Measurements from ENCODE around the gene MSI2. TPM values are rescaled to one million over a fixed set of nuclear protein-coding genes. Genes with fewer than 3 reads are reported as not detected.
A peak's percentile ranks its signal among the peaks of the same experiment; 100 is the strongest.

Gene MSI2
- total RNA-seq, 2 donors from 2014 or later: 30.1 to 41.1 TPM

DNA sequence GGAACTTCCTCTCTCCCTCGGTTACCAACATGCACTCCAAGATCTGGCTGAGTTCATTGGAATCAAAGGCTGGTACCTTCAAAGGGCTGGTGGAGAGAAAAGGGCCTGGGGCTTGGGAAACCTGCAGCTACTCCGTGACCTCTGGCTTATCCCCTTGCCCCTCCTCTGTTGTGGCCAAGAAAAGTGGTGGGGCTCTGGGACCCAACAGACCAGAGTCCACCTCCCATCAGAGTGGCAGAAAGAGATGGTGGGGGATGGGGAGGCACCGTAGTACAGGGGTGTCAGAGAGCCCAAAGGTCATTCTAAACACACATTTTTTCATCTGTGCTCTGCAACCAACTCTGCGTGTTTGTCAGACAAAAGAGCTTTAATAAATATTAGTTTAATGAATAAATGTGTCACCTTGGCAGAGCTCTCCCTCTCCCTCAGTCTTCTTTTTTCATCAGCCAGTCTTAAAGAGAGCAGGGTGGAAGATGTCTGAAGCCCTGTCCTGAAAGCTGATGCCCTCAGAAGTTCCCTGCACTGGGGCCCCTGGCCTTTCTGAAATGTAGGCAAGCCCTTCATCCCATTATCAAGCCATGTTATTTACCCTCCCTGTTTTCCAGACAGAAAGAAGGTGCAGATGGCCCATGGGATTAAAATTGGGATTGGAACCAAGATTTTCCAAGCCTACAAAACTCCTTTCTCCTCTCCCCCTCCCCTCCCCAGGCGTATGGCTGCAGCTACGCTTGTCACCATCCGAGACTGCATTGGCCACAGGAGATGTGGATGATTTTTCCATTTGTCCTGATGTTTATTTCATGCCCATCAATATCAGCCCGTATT is 261.5 kb downstream of the MSI2 start:
- Histone ChIP-seq H3K36me3 (no peaks in the 10 kb centered on the region), H3K27ac (peak overlapping the region; percentile 35 to 69), H3K9me3 (no peaks in the 10 kb centered on the region), H3K27me3 (no peaks in the 10 kb centered on the region), H3K4me3 (no peak overlapping the region), H3K4me1 (peaks cover 0 to 45% of the 10 kb centered on the region in 2 donors)
- TF ChIP-seq, protein P1, sequence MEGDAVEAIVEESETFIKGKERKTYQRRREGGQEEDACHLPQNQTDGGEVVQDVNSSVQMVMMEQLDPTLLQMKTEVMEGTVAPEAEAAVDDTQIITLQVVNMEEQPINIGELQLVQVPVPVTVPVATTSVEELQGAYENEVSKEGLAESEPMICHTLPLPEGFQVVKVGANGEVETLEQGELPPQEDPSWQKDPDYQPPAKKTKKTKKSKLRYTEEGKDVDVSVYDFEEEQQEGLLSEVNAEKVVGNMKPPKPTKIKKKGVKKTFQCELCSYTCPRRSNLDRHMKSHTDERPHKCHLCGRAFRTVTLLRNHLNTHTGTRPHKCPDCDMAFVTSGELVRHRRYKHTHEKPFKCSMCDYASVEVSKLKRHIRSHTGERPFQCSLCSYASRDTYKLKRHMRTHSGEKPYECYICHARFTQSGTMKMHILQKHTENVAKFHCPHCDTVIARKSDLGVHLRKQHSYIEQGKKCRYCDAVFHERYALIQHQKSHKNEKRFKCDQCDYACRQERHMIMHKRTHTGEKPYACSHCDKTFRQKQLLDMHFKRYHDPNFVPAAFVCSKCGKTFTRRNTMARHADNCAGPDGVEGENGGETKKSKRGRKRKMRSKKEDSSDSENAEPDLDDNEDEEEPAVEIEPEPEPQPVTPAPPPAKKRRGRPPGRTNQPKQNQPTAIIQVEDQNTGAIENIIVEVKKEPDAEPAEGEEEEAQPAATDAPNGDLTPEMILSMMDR (IDR thresholded peaks at IDR 0.05): no peak
- DNase-seq (ENCODE audit: low spot score): no peak

DNA sequence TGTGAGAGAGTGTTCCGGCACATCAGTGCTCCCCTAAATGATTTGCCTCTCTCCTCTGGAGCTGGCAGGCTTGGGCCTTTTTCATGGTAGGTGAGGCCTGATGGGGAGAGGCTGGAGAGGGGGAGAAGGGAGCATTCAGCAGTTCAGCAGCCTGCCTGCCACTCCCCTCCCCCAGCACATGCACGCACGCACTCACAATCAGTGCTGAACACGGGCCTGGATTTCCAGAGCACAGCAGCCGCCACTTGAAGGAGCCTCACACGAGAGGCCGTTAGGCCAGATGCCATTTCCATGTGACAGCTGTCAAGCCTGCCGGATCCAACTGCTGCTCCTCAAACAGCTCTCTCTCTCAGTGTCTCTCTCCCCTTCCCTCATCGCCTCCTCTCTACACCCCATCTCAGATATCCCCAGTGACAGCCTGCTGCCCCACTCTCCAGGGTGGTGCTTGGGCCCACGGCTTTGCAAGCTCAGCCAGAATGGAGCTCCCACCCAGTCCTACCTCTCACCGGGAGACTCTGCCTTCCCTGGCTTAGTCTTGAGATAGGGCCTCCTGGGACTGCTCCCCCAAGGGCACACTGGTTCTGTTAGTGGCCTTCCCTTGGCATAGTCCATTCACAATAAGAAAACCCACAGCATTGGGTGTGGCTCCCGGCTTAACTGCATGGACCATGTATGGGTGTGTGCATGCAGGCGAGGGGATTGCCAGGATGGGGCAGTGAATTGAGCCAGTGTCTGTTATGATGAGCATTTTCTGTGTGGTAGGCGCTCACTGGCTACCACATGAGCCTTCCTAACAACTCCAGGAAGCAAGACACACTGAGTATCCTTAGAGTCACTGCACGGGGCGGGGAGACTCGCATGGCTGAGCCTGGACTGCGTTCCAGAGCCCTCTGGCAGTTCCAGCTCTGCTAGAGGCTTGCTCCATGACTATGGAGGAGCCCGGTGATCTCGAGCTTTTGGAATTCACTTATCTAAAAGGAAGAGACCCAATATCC is 262.6 kb downstream of the MSI2 start:
- H3K9me3 ChIP-seq: no peaks in the 10 kb centered on the region
- no peak overlapping the region for H3K4me3 ChIP-seq
- TF ChIP-seq, protein P1 (IDR thresholded peaks at IDR 0.05): no peak
- no peaks in the 10 kb centered on the region for H3K27me3 ChIP-seq
- H3K4me1 ChIP-seq: peaks cover 0 to 50% of the 10 kb centered on the region in 2 donors
- no peak for DNase-seq (ENCODE audit: low spot score)
- peak overlapping the region; percentile 63 to 69 for H3K27ac ChIP-seq
- no peaks in the 10 kb centered on the region for H3K36me3 ChIP-seq

DNA sequence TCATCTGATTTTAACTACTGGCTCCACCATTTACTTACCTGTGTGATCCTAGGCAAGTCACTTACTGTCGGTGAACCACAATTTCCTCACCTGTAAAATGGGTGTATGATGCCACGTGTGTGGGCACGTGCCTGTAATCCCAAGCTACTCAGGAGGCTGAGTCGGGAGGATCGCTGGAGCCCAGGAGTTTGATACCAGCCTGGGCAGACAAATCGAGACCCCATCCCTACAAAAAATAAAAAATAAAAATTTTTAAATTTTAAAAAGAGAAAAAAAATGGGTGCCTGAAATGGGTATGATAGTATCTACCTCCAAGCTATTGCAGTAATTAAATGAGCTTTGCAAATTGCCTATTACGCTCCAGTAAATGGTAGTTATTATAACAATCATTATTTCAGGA is 263.5 kb downstream of the MSI2 start:
- Histone ChIP-seq H3K36me3 (no peaks in the 10 kb centered on the region), H3K4me3 (no peak overlapping the region), H3K27ac (no peak overlapping the region), H3K9me3 (no peaks in the 10 kb centered on the region), H3K4me1 (peaks cover 0 to 57% of the 10 kb centered on the region in 2 donors), H3K27me3 (no peaks in the 10 kb centered on the region)
- TF ChIP-seq, protein P1 (IDR thresholded peaks at IDR 0.05): no peak
- no peak for DNase-seq (ENCODE audit: low spot score)

DNA sequence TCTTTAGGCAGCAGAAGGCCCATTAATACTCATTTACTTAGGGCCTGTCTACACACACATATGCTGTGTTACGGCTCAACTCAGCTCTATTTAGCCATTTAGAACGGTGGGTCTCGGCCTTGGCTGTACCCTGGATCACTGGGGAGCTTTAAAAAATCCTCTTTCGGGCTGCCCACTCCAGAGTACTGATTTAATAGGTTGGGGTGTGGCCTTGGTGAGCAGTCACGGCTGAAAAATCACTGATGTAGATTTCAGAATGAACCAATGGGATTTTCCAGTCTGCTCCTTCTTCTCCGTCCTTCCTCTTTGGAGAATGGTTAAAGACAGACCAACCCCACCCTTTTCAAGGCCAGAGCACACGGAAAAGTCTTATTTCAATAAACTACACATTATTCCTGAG is 265.3 kb downstream of the MSI2 start:
- TF ChIP-seq, protein P1 (IDR thresholded peaks at IDR 0.05): no peak
- Histone ChIP-seq H3K9me3 (no peaks in the 10 kb centered on the region), H3K27ac (peak overlapping the region in 1 of 2 donors; percentile 14), H3K4me1 (peaks cover 0 to 65% of the 10 kb centered on the region in 2 donors), H3K4me3 (no peak overlapping the region), H3K36me3 (no peaks in the 10 kb centered on the region), H3K27me3 (no peaks in the 10 kb centered on the region)
- DNase-seq (ENCODE audit: low spot score): no peak

DNA sequence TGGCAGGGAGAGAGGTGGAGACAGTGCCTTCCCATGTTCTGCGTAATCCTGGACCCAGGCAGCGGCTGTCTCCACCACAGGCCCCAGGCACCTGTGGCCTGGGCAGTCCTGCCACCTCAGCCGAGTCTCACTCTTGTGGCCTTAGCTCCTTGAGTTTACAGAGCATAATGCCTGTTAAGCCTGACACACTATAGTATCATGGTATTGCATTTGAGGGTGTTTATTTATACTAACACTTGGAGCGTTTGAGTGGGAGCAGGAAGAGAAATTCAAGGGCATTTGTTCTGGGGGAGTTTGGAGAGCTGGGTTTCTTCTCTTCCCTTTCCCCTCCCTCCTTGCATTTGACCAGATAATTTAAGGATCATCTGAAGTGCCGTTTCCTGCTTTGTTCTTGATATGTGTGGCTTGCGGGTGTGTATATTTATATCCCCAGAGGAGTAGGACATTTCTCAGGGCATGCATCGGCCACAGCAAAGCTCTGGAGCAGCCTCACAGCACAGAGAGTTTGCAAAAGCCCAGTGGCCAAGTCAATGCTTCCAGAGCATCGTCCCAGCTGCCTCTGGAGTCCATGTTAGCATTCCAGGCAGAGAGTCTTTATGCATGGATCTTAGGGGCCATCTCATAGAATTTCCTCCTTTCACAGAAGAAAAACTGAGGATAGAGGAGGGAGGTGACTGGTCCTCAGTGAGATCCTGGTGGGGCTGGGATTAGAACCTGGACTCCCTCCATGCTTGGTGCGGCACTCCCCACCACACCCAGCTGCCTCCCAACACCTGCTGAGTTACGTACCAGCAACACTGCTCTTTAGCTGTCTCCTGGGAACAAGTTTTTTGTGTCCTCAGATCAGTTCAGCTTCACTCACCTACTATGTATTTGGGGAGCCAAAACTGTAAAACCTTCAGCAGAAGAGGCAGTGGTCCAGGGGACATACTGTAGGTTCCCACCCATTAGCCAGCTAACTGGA is 266.0 kb downstream of the MSI2 start:
- TF ChIP-seq, protein P1 (IDR thresholded peaks at IDR 0.05): no peak
- Histone ChIP-seq H3K4me3 (no peak overlapping the region), H3K27ac (no peak overlapping the region), H3K36me3 (no peaks in the 10 kb centered on the region), H3K9me3 (no peaks in the 10 kb centered on the region), H3K4me1 (peaks cover 0 to 65% of the 10 kb centered on the region in 2 donors), H3K27me3 (no peaks in the 10 kb centered on the region)
- no peak for DNase-seq (ENCODE audit: low spot score)

Data from right atrium auricular region (tissue), 2 donors.